Hematopoietic multipotent progenitor cell treated with erythropoietin and hydrocortisone succinate and interleukin-3 and kit ligand, for 15 days (in vitro differentiated cells): ENCODE measurements around the gene ZDHHC3.
"Not testable (repeated sequence)": the region's sequence is repeated elsewhere in the genome, so short reads cannot be mapped to it uniquely, and the experiment has no call there.

ENCODE experiments used
- DNase-seq: peaks from one replicate; pipeline ENCODE4 v3.0.0-alpha.2; 2015; ENCODE audit warnings: low spot score

ZDHHC3 gene

GRCh38 chr3:44963571-44964325 lies 12.2 kb downstream of the ZDHHC3 start:
- DNase-seq = no peak

GRCh38 chr3:44962621-44963393 lies 13.2 kb downstream of the ZDHHC3 start:
- no peak for DNase-seq

DNA sequence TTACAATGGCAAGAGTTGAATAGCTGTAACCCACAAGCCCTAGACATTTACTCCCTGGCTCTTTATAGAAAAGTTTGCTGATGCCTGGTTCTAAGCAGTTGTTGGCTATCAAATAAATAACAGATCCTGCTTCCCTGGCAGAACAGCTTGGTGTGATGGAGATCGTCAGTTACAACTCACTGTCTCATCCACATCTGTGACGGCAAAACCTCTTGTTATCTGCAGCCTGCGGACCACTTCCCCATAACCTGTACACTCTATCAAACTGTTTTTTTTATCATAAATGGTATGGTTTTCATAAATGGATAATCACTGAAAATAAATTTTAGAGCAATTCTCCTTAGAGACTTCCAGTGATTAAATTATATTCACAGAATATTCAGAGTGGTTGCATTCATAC lies 14.1 kb downstream of the ZDHHC3 start:
- no peak for DNase-seq

GRCh38 chr3:44960387-44961026 lies 15.5 kb downstream of the ZDHHC3 start:
- no peak for DNase-seq

GRCh38 chr3:44958386-44958785 lies 17.6 kb downstream of the ZDHHC3 start:
- DNase-seq = no peak

GRCh38 chr3:44957986-44958385 lies 18.0 kb downstream of the ZDHHC3 start:
- DNase-seq = no peak

DNA sequence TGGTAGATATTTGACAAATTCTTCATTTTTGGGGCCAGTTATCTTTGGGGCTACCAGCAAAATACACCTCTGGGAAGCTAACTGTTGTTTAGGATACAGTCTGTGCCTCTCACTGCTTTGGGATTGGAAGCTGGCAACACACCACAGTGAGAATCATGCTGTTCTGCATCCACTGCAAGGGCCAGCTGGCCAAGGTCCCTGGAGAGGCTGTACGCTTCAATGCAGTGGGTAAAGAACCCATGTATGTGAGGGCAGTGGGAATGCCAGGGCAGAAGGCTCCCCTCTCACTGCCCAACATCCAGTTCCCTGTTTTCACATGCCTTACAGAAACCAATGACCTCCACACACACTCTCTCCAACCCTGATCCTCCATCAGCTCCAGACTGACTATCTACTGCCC lies 20.1 kb downstream of the ZDHHC3 start:
- no peak for DNase-seq

GRCh38 chr3:44954962-44955361 lies 21.0 kb downstream of the ZDHHC3 start:
- DNase-seq = no peak

DNA sequence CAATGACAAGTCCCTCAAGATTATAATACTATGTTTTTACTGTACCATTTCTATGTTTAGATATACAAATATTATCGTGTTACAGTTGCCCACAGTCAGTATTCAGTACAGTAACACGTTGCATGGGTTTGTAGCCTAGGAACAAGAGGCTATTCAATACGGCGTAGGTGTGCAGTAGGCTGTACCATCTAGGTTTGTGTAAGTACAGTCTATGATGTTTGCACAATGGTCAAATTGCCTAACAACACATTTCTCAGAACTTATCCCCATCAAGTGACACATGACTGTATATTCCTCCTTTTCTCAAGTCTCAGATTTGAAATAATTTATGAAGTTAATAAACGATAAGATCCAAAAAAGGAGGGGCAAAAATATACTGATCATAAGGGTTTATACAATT lies 21.7 kb downstream of the ZDHHC3 start:
- DNase-seq = no peak

DNA sequence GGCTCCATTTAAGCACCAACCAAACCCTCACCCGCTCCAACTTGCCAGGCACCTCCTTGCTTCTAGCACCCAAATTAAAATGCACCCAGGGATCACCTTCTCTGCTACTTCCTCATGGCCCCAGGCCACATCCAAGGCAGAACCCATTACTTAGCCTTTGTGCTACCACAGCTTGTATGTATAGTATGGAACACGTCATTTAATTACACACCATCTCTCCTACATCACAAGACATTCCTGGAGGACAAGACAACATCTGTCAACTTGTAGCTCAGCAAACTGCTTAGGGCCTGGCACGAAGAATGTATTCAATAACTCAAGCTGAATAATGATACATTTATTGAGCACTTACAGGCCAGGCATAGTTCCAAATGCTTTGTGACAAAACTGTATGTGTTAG lies 23.3 kb downstream of the ZDHHC3 start:
- no peak for DNase-seq

DNA sequence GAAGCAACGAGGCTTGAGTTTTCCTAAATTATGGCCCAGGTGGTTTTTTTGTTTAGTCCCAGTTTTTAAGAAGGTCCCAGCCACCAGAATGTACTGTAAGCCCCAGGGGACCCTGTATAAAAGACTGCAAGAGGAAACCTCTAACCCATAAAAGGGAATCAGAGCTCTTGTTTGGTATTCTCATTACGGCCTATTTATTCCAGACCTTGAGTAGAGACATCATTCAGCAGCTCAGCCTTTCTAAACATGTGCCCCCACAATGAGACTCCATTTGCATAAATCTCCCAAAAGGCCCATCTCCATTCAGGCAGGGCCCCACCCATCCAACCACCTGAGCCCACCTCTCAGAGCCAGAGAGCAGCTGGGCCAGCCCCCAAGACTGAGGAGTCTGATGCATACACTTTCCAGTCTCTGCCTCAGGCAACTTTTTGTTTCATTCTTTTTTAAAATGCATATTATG lies 25.7 kb downstream of the ZDHHC3 start:
- no peak for DNase-seq

GRCh38 chr3:44949770-44950169 lies 26.2 kb downstream of the ZDHHC3 start:
- not testable (repeated sequence) for DNase-seq

- no peak for DNase-seq
These were observed 27.7 kb downstream of the ZDHHC3 start for GRCh38 chr3:44948239-44948638.

DNA sequence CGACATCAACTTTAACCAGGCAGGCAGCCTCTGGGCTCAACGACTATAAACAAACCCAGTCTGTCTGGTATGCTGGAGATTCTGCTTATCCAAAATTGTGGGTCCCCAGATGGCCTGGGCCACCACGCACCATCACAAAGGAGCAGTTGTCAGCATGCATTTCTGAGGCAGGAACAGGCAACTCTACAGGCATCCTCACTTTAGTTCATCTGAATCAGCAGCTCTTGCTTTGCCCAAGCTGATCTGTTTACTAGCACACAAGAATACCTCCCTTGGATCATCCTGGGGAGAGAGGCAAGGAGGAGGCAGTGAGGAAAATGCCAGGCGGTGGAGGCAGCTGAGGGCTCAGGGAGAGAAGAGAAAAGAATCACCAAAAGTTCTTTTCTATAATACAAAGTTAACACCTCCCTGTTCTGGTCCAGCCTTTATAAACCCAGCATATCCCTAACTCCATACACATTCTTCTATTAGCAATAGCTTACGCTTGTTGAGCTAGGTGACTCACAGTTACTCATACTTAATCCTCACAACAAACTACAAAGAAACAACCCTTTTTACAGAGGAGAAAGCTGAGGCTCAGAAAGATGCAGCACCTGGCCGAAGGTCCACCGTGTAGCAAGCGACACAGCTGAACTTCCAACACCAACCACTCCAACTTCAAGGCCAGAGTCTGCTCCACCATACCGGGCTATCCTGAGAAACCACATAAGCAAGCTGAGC lies 33.6 kb downstream of the ZDHHC3 start:
- no peak for DNase-seq

GRCh38 chr3:44939581-44940036 lies 36.4 kb downstream of the ZDHHC3 start:
- DNase-seq = no peak

DNA sequence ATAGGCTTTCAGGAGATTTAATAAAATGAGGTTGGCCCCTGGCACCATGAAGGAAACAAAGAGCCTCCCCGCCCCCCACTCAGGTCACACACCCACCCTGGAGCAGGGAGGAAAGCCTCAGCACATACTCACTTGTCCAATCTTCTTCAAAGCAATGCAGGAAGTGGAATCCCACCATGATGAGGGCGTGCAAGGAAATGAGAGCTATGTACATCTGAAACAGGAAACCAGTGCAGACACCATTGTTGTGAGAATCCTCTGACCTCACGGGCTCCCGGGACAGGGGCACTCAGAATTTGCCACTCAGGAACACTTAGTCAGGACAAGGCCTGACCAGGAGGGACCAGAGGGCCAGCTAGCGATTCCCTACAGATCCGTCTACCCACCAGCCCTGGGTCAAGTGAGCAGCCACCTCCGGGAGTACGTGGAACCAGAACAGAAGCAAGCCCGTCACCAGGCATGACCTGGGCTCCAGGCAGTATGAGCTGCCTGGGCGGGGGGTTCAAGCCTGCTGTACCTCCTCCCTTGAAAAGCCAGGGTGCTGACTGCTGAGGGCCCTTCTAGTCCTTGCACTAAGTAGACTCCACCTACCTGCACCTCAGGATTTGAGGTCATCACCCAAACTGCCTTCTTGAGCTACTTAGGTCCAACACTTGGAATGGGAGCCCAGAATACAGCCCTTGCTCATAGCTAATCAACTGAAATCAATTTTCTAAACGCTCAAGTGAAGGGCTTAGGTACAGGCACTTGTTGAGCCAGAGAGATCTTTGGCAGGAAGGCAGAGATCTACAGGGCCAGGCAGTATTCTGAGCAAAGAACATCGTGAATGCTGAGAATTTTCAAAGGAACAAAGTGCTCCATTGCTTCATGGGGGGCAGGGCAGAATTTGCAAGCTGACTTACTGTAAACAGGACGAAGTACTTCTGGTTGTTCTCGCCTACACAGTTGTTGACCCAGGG lies 42.7 kb downstream of the ZDHHC3 start:
- DNase-seq = no peak

GRCh38 chr3:44932271-44932670 lies 43.7 kb downstream of the ZDHHC3 start:
- no peak for DNase-seq

GRCh38 chr3:44931791-44932190 lies 44.2 kb downstream of the ZDHHC3 start:
- no peak for DNase-seq

DNA sequence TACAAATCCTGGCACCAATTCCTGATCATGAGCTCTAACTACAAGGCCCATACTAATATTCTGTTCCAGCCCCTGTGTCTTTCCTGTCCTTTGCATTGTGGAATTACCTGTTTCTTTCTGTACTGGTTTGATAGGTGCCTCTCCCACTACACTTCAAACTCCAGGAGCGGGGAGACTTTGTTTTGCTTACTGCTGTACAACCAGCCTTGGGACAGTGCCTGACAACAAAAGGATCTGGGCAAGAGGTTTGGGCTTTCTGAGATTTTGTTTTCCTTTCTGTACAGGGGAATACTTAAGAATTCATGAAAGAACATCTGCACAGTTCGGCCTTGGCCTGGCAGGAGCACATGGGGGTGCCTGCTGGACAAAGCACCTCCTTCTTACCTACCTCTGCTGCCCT lies 45.1 kb downstream of the ZDHHC3 start:
- no peak for DNase-seq

DNA sequence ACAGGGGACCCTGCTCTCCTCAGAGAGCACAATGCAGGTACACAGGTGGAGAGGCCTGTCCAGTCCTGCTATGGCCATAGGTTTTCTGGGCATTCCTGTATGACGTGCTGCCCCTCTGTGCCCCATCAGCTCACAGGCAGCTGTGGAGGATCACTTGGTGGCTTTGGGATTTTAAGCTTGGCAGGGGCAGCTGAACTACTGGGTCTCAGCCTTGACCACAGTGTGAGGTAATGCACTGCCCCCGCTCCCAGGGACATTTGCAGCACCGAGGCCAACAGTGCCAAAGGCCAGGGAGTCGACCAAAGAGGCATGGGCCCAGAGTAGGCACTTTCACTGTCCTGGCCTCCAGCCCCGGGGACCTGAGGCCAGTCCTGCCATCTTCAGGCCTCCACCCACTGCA lies 46.2 kb downstream of the ZDHHC3 start:
- no peak for DNase-seq

GRCh38 chr3:44927371-44927770 lies 48.6 kb downstream of the ZDHHC3 start:
- DNase-seq = peak; percentile 65
